Measurements from ENCODE around the gene LYRM7.

DNA sequence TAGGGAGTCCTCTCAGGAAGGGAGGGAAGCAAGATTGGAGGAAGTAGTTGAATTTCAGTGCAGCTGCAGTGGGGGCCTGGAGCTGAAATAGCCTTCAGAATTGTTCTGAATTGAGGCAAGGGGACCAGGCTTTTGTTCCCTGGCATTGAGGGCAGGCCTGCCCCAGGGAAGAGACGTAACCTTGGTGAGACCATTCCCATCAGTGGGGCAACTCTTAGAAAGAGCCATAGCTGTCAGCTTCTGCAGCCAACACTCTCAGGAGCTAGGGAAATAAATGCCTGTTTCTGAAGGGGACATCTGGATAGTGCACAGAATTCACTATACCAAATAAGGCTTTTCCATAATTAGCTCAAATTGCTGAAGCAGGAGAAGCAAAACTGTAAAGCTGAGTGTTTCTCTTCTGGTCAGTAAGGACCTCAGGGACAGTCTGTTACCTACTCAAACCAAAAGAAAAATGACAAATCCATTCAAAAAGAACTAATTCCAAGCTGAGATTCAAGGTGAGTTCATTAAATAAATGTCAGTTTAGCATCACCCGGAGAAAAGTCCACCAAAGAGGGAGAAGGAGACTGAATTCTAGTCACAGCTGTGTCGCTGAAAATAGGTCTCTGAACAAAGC is 44.0 kb downstream of the LYRM7 start:
- TF ChIP-seq GATA2 (IDR thresholded peaks at IDR 0.05; ENCODE audit: low read depth, low read length) (no peak), GATA3 (IDR thresholded peaks at IDR 0.05; ENCODE audit: low read depth, low read length) (no peak)

Data from SH-SY5Y (cell line).